DLD1 (cell line): ENCODE data around the gene EPHA5.

Experiments
- in situ Hi-C: cut with HindIII; loops from 2 replicates; pipeline ENCODE4 v1.10.0; 2017; ENCODE audit warnings: low sequenced_read_pairs

The EPHA5 gene

DNA sequence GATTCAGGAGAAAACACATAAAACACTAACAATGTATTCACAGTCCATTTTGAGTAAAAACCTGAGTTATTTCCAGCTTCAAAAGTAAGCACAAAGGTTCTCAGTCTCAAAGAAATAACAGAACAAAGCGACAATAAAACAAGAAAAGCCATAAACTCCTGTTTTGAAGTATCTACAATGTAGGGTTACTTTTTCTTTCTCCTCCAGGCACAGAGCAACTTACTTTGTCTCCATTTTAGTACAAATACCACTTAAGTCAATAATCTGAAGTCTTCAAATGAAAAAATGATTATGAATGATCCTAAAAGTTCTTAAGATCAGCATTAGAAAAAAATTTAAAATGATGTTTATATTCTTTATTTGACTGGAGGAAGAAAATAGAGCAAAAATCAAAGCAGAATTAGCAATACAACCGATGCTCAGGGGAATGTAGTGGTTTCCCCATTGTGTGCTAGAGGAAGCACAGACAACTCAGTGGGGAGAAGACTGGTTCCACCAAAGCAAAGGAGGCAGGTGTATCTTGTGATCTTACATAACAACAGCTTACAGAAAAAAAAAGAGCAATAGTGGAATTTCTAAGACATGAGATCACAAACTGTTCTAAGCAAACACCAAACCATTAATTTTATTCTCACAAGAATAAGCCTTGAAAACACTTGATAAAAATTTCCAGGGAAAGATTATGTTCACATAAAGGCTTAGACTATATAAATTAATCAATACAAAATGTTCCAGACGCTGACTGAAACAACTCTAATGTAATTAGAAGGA lies 35.1 kb downstream of the EPHA5 start:
- in situ Hi-C loops = no loop called here

GRCh38 chr4:65624651-65625050 lies 45.6 kb downstream of the EPHA5 start:
- in situ Hi-C loops = no loop called here

DNA sequence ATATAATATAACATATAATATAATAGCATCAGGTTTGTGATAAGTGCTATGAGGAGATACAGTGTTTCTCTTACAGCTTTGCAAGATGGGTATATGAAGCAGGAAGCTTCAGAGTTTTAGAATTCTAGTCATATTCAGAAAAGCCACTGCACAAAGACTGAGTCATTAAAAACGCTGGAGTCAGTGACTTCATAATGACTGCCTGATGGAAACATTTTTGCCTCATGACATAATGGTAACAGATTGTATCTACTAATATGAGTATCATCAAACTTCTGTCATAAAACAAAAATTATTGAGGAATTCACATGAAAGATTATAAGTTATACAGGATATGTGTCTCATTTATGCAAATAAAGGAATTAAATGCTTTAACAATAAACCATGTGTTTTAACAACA lies 46.8 kb downstream of the EPHA5 start:
- in situ Hi-C loops = no loop called here

DNA sequence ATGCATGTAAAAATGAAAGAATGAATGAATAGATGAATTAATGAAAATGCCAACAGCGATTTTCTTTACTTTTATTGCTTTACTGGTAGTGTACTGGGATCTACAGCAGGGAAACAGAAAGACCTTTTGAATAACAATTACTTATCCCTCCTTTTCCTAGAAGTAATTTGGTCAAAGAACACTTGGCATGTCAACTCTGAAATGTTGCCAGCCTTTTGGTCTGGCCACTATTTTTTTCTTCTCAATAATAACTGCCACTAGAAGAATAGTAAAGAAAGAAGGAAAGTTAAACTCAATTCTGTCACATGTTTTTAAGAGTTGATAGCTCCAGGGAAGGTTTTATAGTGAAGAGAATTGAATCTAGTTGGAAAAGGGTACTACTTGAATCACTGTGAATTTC lies 52.9 kb downstream of the EPHA5 start:
- in situ Hi-C loops = no loop called here

- in situ Hi-C loops = no loop called here
Measured at GRCh38 chr4:65604515-65604914, 65.8 kb downstream of the EPHA5 start.

- in situ Hi-C loops = no loop called here
Measured at GRCh38 chr4:65600656-65601055, 69.6 kb downstream of the EPHA5 start.

GRCh38 chr4:65599340-65599739 lies 70.9 kb downstream of the EPHA5 start:
- in situ Hi-C loops = no loop called here

DNA sequence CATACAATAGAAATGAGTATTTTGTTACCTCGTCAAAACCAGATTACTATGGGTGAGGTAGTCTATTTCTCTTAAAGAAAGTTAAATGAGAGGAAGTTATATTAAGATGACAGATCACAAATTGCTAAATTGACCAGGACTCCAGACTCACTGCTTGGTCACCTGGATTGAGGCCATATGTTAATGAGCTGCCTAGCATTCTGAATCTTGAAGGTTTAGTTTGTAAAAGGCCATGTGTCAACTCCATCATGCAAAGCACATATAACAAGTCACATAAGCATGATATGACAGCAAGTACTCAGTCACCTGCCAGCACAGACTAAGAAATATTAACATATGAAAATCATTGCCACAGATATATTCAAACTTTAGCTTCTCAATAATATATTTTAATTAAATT lies 72.6 kb downstream of the EPHA5 start:
- in situ Hi-C loops = no loop called here

GRCh38 chr4:65592089-65592488 lies 78.2 kb downstream of the EPHA5 start:
- in situ Hi-C loops = no loop called here

GRCh38 chr4:65589921-65590320 lies 80.4 kb downstream of the EPHA5 start:
- in situ Hi-C loops = no loop called here

DNA sequence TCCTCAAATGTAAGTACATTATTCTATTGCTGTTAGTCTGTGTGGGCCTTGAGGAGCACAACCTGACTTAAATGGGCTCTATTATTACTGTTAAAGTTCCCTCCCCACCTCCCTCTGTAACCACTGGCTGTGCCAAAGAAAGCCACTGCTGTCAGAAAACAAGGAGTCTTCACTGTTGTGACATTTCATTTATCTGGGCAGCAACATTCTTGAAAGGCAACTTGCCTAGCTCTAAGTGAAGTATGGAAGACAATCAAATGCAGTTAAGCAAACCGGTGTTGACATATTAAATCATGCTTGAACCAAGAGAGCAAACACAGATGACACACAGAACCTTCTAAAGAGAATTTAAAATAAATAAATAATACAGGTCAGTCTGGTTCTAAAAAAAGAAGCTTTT lies 81.0 kb downstream of the EPHA5 start:
- in situ Hi-C loops = no loop called here

- in situ Hi-C loops = no loop called here
Measured at GRCh38 chr4:65580551-65580950, 89.7 kb downstream of the EPHA5 start.

DNA sequence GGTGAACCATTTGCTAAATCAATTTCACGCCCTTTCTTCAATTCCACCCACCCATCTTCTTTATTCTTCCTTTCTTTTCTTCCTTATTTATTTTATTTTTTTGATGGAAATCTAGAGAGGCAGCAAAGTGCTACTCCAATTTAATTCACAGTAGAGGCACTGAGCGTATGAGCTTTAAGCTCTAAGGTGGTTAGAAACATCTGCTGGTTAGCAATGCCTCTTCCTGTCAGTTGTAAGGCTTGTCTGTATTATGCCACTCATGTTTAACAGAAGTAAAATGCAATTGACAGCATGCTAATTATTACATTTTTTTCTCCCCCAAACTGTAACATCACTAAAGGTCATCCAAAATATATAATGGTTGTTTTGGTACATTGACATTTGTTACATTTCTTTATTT lies 103.8 kb downstream of the EPHA5 start:
- in situ Hi-C loops = no loop called here

DNA sequence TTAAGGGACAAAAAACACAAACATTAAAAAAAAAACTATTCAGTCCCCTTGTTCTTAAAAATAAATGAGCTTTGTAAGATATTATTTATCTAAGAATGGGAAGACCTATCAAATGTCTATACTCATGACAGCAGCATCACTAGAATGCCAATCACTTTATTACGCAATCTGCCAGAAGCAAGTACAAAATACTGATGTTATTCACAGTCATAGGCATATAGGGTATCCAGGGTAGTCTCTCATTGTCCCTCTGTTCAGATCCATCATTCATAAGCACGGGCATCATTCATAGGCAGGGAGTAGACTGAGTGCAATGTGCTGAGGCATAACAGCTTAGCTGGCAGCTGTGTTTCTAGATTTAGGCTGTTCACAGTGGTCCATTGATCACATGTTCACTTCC lies 109.1 kb downstream of the EPHA5 start:
- in situ Hi-C loops = no loop called here

DNA sequence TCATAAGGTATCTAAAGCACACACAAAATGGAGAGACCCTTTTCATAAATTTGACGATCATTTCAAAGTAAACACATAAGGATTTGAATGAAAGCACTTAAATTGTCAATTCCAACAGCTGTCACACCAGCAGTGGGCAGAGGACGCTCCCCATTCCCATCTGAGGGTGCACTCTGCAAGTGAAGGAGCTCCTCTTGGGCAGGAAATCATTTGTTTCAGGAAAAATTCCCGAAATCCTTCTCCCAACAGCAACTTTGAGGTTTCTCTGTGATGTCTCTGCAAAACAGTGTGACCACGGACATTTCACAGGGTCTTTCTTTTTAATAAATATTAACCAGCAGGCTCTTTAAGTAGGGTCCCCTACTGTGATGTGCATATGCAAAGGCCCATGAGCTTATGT lies 111.0 kb downstream of the EPHA5 start:
- in situ Hi-C loops = no loop called here

DNA sequence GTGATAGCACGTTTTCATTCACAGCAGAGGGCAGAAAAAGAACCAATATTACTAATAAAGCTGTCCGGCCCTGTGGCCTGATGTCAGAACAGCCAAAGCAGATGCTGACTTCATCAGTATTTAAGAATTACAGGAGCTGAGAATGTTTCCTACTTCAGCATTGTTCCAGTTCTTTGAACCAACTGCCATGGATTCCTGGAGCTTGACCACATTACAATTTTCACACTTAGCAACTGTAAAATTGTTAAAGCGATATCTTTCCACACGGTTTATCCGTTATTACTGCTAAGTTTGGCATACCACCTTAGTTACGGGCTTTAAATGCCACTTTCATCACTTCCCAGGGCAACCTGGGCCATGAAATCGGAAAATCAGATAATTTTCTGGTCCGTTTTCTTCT lies 118.2 kb downstream of the EPHA5 start:
- in situ Hi-C loops = no loop called here

DNA sequence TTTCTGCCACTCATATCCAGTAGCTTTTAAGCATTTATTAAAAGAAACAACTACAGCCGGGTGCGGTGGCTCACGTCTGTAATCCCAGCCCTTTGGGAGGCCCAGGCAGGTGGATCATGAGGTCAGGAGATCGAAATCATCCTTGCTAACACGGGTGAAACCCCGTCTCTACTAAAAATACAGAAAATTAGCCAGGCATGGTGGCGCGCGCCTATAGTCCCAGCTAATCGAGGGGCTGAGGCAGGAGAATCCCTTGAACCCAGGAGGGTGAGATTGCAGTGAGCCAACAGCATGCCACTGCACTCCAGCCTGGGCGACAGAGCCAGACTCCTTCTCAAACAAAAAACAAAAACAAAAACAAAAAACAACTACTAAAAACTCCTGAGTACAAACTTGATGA lies 119.8 kb downstream of the EPHA5 start:
- in situ Hi-C loops = no loop called here

- in situ Hi-C loops = no loop called here
Measured at GRCh38 chr4:65546882-65547416, 123.3 kb downstream of the EPHA5 start.

DNA sequence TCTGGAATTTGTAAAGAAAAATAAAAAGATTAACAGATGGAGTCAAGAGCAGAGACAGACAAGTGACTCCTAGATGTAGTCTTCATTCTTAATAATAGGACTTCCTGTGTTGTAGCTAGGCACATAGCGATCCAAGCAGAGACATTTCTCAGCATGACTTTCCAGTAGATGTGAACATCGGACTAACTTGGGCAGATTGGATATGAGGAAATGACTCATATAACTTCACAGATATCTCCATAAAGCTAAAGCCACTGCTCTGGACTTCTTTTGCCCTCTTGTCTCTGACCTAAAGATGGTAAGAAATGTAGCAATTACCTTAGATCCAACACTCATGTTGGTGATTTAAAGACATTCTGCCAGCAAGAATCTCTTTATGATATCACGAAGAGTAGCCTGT lies 131.7 kb downstream of the EPHA5 start:
- in situ Hi-C loops = no loop called here

DNA sequence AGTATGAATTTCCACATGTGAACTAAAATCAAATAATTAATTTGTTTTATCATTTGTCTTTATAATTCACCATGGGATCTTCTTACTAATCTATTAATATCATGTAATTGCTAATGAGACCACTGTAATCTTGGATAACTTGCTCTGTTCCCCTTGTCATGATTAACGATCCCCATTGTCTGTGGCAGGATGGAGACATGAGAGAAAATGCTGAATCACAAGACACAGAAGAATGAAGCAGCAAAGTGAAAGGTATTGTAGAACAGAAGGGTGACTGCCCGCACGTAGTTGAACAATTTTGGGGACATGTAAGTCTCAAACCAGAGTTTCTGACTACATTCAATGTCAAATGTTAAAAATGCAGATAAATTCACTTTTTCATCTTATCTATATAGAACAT lies 135.2 kb downstream of the EPHA5 start:
- in situ Hi-C loops = no loop called here

DNA sequence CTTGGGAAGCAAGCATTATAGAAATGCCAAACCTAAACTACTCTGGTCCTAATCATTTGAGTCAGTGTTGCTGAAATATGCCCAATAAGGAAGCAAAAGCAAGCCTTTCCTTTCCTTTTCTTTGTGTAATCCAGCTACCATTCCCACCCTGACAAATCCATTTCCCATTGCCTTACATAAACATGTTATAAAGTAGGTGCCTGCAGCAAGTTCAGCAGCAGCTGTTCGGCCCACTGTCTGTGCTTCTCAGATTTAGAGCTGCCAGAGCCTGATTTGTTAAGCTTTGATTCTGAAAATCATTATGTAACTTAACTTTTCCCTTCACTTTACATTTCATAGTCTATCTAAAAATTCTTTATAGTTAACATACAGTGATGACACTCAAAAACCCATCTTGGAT lies 148.6 kb downstream of the EPHA5 start:
- in situ Hi-C loops = no loop called here

GRCh38 chr4:65515646-65516045 lies 154.6 kb downstream of the EPHA5 start:
- in situ Hi-C loops = no loop called here

GRCh38 chr4:65510976-65511375 lies 159.3 kb downstream of the EPHA5 start:
- in situ Hi-C loops = no loop called here
